Sciatic nerve (tissue), 2 donors: ENCODE results near the gene TMEM184B. TPM values are rescaled to one million over a fixed set of nuclear protein-coding genes. Genes with fewer than 3 reads are reported as not detected.
"Not testable (repeated sequence)": the region's sequence is repeated elsewhere in the genome, so short reads cannot be mapped to it uniquely, and the experiment has no call there.

ENCODE experiments used
- ATAC-seq: fragments of 200-7000 bp; cut with Tn5 transposase; one replicate; pipeline ENCODE4 v1.9.1; 2020; ENCODE audit warnings: mild to moderate bottlenecking, moderate library complexity
- DNase-seq: peaks from one replicate; pipeline ENCODE4 v3.0.0-alpha.2; 2020; ENCODE audit warnings: low spot score
- intact Hi-C: fragments of 100-400 bp; cut with DNase I; formaldehyde crosslinking; loops from one replicate; pipeline ENCODE4 v1.14.2; 2022
- total RNA-seq: library from RNA; stranded (reverse); fragmentation: NEBNext Ultra II Directional; extraction: Animal tissue kit (Norgen Biotek cat#: 25700); gene quantifications from one replicate; pipeline ENCODE4 v1.2.1, GENCODE V29; 2021
- donor health status: DM: no; HTN: no; CAD: no.
- donor health status: DM: no; HTN: no; CAD: no.

The TMEM184B gene
- total RNA-seq, 1 donor from 2014 or later = 72.7 TPM

GRCh38 chr22:38177571-38177925 lies 95.3 kb downstream of the TMEM184B start:
- ATAC-seq, intact Hi-C loops, DNase-seq: not testable (repeated sequence)

GRCh38 chr22:38177044-38177443 lies 95.8 kb downstream of the TMEM184B start:
- DNase-seq = no peak
- no peak for ATAC-seq
- intact Hi-C loops = no loop called here

GRCh38 chr22:38176170-38176741 lies 96.6 kb downstream of the TMEM184B start:
- peak; percentile 53 for ATAC-seq
- no peak for DNase-seq
- intact Hi-C loops = no loop called here

GRCh38 chr22:38175206-38176118 lies 97.3 kb downstream of the TMEM184B start:
- no peak for DNase-seq
- no peak for ATAC-seq
- intact Hi-C loops = no loop called here

GRCh38 chr22:38174626-38175025 lies 98.2 kb downstream of the TMEM184B start:
- intact Hi-C loops = no loop called here
- no peak for DNase-seq

GRCh38 chr22:38173641-38173906 lies 99.2 kb downstream of the TMEM184B start:
- intact Hi-C loops = no loop called here

More at GRCh38 chr22:38174626-38175025, 98.2 kb downstream of the TMEM184B start:
- no peak for ATAC-seq

GRCh38 chr22:38172832-38173640 lies 99.8 kb downstream of the TMEM184B start:
- ATAC-seq = peak; percentile 52
- DNase-seq = peak; percentile 74
- intact Hi-C loops = no loop called here

More at GRCh38 chr22:38173641-38173906, 99.2 kb downstream of the TMEM184B start:
- ATAC-seq (no peak), DNase-seq (no peak)

GRCh38 chr22:38171927-38172831 lies 100.6 kb downstream of the TMEM184B start:
- intact Hi-C loops = no loop called here
- DNase-seq (no peak), ATAC-seq (no peak)

GRCh38 chr22:38170469-38170868 lies 102.3 kb downstream of the TMEM184B start:
- DNase-seq (no peak), ATAC-seq (no peak)
- intact Hi-C loops = no loop called here

Other genes starting within 250 kb of the TMEM184B start
- 28.7 TPM for gene PICK1, start 215.6 kb downstream of the TMEM184B start, total RNA-seq
- 1.7 TPM for gene SLC16A8, start 188.8 kb downstream of the TMEM184B start, total RNA-seq
- gene BAIAP2L2, start 162.3 kb downstream of the TMEM184B start, total RNA-seq = 1.6 TPM
- gene PLA2G6, start 91.2 kb downstream of the TMEM184B start, total RNA-seq = 53.7 TPM
- gene MAFF, start 71.0 kb downstream of the TMEM184B start, total RNA-seq = 67.6 TPM
- 184 TPM for gene CSNK1E, start 44.4 kb upstream of the TMEM184B start, total RNA-seq
- 0.71 TPM for gene KCNJ4, start 182.2 kb upstream of the TMEM184B start, total RNA-seq
- 15.4 TPM for gene KDELR3, start 195.1 kb upstream of the TMEM184B start, total RNA-seq
- 742 TPM for gene DDX17, start 233.3 kb upstream of the TMEM184B start, total RNA-seq